Measurements from ENCODE around the gene STAU1.
"Not testable (repeated sequence)": the region's sequence is repeated elsewhere in the genome, so short reads cannot be mapped to it uniquely, and the experiment has no call there.

STAU1 gene

GRCh38 chr20:49199729-49200293, 11.7 kb upstream of the STAU1 start:
- H3K27ac ChIP-seq, result no peak overlapping the region
- TF ChIP-seq CTCF (IDR thresholded peaks at IDR 0.05), result no peak

- H3K27ac ChIP-seq, result not testable (repeated sequence)
Observed at GRCh38 chr20:49192944-49193518, 4.9 kb upstream of the STAU1 start.

- TF ChIP-seq CTCF (IDR thresholded peaks at IDR 0.05) (no peak), ZFX (IDR thresholded peaks at IDR 0.05; ENCODE audit: borderline replicate concordance) (no peak)
- peak overlapping the region; percentile 89 for H3K27ac ChIP-seq
Observed at GRCh38 chr20:49187330-49187850, 744 bp downstream of the STAU1 start.

GRCh38 chr20:49186535-49187329, 1.4 kb downstream of the STAU1 start:
- TF ChIP-seq CTCF (IDR thresholded peaks at IDR 0.05) (no peak), ZFX (IDR thresholded peaks at IDR 0.05; ENCODE audit: borderline replicate concordance) (no peak)
- peak overlapping the region; percentile 89 for H3K27ac ChIP-seq

- H3K27ac ChIP-seq, result no peak overlapping the region
Observed at GRCh38 chr20:49185071-49185761, 2.9 kb downstream of the STAU1 start.

GRCh38 chr20:49184691-49185070, 3.5 kb downstream of the STAU1 start:
- no peak for TF ChIP-seq CTCF (IDR thresholded peaks at IDR 0.05)
- no peak for TF ChIP-seq ZFX (IDR thresholded peaks at IDR 0.05; ENCODE audit: borderline replicate concordance)
- H3K27ac ChIP-seq, result no peak overlapping the region

More at GRCh38 chr20:49185071-49185761, 2.9 kb downstream of the STAU1 start:
- TF ChIP-seq ZFX (IDR thresholded peaks at IDR 0.05; ENCODE audit: borderline replicate concordance), result no peak
- TF ChIP-seq CTCF (IDR thresholded peaks at IDR 0.05), result no peak

- H3K27ac ChIP-seq, result not testable (repeated sequence)
Observed at GRCh38 chr20:49184084-49184501, 4.0 kb downstream of the STAU1 start.

- H3K27ac ChIP-seq, result no peak overlapping the region
- TF ChIP-seq ZFX (IDR thresholded peaks at IDR 0.05; ENCODE audit: borderline replicate concordance) (no peak), CTCF (IDR thresholded peaks at IDR 0.05) (no peak)
Observed at GRCh38 chr20:49183444-49183843, 4.7 kb downstream of the STAU1 start.

Measured in 22Rv1 (cell line).